Activated CD4-positive, CD25-positive, alpha-beta regulatory T cell (primary cell): Measurements from ENCODE around the gene SLC37A4.
"Not testable (repeated sequence)": the region's sequence is repeated elsewhere in the genome, so short reads cannot be mapped to it uniquely, and the experiment has no call there.

Source experiments
- DNase-seq, 4 experiments: peaks; one replicate each; lab custom pipeline; 2025; lab: John Stamatoyannopoulos, UW

SLC37A4 gene

DNA sequence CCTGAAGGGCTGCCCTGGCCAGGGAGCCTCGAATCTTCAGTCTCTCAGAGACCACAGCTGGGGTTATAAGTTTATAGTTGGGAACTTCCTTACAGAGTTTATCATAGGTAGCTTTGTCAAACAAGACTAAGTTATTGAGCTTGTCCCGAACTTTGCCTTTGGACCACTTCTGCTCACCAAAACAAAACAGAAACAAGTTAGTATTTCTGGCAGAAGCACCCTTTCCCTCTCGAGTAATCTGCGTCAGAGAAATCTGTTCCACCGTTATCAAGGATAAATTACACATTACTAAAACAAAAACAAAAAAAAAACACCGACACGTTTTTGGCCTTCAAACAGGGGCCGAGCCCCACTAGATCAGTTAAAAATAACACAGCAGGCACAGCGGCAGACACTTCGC, 13.3 kb downstream of the SLC37A4 start:
- DNase-seq = not testable (repeated sequence)

DNA sequence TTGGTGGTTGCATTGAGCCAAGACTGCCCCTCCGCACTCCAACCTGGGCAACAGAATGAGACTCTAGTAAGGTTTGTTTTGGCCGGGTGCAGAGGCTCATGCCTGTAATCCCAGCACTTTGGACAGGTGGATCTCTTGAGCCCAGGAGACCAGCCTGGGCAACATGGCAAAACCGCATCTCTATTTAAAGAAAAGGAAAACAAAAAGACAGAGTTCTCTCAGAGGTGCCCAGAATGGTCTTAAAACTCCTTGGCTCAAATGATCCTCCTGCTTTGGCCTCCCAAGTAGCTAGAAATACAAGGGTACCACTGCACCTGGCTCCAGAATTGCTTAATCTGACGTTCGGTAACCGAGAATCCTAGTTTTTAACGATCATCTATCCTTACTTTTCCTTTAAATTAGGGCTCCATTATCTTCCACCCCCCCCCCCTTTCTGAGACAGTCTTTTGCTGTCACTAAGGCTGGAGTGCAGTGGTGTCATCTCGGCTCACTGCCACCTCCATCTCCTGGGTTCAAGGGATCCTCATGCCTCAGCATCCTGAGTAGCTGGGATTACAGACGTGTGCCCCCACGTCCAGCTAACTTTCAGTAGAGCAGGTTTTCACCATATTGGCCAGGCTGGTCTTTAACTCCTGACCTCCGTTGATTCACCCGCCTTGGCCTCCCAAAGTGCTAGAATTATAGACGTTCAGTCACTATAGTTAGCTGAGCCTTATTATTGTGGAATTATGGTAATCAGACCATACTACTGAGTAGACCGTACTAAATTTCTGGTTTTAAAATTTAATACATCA, 14.3 kb downstream of the SLC37A4 start:
- no peak for DNase-seq

DNA sequence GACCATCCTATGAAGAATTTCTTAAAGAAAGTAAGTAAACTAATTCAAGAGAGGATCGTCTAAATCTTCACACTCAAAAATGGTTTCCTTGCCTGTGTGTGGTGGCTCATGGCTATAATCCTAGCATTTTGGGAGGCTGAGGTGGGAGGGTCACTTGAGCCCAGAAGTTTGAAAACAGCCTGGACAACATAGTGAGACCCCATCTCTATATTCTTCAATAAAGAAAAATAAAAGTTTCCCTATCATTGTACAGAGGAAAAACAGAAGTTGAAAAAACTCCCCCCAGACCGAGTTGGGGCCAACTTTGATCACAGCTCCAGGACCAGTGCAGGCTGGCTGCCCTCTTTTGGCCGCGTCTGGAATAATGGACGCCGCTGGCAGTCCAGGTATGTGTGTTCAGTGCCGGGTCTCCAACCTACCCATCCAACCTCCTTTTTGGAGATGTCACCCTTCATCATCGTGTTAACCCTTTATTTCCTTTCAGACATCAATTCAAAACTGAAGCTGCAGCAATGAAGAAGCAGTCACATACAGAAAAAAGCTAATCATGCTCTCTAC, 15.5 kb downstream of the SLC37A4 start:
- DNase-seq = no peak

DNA sequence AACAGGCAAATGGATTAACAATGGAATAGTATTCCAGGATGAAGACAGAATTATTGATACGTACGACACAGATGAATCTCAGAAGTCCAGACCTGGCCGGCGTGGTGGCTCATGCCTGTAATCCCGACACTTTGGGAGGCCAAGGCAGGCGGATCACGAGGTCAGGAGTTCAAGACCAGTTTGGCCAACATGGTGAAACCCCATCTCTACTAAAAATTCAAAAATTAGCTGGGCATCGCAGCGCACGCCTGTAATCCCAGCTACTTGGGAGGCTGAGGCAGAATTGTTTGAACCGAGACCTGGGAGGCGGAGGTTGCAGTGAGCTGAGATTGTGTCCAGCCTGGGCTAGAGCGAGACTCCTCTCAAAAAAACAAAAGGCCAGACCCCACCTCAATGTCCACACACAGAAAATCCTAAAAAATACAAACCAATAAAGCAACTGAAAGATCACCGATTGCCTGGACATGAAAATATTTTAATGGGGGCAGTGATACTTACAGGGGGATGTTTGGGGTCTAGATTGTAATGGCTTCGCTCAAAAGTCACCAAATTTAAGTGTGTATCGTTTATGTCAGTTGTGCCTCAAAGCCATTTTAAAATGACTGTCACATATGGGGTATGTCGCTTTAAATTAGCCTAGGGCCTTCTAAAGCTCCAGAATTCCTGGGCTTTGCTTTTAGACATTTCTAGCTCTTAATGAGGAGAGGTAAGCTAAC, 16.3 kb downstream of the SLC37A4 start:
- no peak for DNase-seq

DNA sequence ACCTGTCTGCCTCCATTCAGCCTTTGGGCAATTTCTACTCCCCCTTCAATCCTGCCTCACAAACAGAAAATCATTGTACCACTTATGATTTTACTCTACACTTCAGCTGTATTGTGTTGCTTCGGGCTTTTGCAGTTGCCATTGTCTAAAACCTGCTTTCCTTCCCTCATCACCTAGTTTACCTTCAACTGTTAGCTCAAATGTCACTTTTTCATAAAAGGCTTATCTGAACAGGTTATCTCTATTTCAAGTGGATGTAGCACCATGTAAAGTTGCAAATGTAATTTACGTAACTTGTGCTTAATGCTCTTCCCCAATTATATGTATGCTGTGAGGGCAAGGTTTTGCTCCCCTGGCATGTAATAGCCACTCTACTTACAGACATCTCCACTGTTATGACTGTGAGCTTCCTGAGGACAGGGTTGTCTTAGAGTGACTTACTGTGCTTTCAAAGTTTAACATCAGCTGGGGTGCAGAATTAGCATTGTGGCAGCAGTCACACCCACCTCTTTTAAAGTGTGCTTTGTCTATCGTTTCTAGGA, 18.0 kb downstream of the SLC37A4 start:
- no peak for DNase-seq

DNA sequence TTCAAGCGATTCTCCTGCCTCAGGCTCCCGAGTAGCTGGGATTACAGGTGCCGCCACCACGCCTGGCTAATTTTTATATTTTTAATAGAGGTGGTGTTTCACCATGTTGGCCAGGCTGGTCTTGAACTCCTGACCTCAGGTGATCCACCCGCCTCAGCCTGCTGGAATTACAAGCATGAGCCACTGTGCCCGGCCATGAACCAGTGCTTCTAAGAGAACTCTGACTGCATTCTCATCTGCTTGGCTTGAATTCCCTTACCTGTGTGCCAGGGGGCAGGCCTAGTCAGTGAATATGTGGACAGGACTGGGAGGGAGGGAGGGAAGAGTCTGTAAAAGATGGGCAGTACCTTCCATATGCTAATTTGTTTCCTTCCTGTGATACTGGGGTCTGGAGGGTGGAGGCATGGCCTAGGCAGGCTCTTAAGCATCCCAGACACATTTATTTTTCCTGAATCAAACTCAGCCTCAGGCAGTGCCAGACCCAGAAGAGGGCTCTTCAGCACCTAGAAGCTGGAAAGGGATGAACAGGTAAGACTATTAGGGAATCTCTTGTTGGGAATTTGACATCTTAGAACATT, 19.1 kb downstream of the SLC37A4 start:
- no peak for DNase-seq

DNA sequence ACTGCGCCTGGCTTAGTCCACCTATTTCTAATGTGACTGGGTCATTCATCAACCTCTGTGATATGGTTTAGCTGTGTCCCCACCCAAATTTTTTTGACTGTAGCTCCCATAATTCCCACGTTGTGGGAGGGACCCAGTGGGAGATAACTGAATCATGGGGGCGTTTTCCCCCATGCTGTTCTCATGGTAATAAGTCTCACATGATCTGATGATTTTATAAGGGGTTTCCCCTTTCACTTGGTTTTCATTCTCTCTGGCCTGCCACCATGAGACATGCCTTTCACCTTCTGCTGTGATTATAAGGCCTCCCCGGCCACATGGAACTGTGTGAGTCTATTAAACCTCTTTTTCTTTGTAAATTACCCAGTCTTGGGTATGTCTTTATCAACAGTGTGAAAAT, 24.0 kb downstream of the SLC37A4 start:
- DNase-seq = no peak

DNA sequence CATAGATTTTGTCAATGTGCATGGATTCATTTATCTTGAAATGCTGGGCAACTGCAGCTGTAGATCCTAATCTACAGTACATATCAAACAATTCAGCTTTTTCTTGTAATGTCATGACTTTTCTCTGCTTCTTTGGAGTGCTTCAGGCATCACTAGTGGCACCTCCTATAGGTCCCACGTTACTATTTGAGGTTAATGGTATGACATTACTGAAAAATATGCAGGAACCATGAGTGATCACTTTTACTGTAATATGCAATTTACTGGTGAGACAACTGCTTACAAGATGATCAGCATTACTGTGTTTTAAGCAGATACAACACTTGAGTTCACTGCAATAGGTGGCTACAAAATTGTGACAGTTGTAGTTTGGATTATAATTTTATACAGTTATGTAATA, 29.8 kb downstream of the SLC37A4 start:
- no peak for DNase-seq

DNA sequence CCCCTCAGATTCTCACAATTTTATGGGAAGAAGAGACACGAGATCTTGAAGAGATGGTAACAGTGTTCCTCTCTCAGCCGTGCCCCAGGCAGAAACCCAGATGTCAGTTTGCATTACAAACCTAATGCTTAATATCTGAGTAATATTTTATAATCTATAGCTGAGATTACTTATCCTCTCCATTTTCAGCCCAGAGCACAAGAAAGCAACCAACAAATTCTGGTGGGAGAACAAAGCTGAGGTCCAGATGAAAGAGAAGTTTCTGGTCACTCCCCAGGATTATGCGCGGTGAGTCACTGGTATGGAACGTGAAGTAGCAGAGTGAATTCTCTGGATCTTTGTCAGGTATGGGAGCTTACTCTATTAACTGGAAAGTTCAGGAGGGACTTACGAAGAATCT, 31.9 kb downstream of the SLC37A4 start:
- DNase-seq = no peak

DNA sequence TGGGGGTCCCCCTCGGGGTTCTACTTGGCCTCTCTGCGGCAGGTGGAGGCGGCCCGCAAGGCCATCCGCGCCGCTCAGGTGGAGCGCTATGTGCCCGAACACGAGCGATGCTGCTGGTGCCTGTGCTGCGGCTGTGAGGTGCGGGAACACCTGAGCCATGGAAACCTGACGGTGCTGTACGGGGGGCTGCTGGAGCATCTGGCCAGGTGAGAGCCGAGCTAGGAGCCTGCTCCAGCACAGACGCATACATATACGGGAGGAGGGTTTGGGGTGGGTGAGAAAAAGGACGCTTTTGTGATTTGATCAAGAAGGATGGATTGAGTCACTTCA, 32.3 kb downstream of the SLC37A4 start:
- DNase-seq = no peak

DNA sequence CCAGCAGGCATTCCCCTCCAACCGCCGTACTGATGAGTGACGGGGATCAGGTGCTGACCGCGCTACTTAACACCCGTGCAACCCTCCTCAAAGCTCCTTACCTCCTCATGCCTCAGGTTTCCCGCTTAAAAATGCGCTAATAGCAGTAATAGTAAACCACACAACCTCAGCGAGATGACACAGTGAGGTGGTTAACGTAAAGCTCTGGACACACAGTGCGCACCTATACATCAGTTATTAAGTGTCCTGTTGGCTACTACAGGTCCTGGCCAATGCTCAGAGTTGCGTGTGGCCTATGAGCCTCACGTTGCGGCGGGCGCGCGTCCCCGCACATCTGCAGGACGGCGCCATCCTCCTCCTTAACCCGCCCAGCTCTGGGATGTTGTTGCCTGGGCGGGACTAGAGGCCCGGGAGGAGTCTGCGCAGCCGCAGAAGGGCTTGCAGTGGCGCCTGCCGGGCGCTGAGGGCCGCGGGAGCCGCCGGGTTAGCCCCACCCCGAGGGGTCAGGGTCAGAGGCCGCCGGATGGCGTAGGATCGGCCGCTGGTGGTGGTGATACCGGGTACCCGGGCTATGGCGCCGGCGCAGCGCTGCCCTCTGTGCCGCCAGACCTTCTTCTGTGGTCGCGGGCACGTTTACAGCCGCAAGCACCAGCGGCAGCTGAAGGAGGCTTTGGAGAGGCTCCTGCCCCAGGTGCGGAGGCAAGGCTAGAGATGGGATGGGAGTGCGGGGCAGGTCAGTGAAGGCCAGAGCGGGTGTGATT, 32.9 kb downstream of the SLC37A4 start, which contains the start of gene CENATAC:
Gene CENATAC, plus strand, starts transcription at position 512 of the 761 bp plus-strand sequence. Its CDS starts 60 bp downstream, at position 572.
- DNase-seq = peak; percentile 87 to 93 (median 92)

DNA sequence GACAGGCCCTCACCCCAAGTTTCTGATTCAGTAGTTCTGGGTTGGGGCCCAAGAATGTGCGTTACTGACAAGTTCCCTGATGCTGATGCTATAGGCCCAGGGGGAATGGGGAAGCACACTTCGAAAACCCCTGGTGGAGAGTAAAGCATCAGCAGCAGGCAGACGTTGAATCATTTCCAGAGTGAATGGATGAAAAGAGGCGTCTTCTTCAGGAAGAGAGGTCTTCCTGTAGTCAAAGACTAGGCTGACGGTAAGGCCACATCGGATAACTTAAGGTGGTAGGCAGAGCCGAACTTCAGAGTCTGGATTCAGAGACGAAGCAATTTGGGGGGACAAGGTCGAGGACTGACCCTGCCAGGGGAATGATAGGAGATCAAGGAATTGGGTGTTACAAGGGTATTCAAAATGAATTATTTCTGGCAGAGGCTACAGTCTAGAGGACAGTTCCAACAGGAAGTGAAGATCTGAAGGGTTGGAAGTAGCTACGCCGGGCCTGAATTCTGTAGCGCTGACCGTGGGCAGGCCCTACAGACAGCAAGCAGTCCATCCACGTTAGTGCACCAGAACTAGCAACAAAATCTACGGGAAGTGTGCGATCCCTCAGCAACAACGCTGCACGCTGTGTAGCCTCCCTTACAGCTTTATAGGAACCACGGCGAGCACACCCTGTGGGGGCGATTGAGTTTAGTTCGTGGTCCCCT, 33.6 kb downstream of the SLC37A4 start:
- DNase-seq = no peak

DNA sequence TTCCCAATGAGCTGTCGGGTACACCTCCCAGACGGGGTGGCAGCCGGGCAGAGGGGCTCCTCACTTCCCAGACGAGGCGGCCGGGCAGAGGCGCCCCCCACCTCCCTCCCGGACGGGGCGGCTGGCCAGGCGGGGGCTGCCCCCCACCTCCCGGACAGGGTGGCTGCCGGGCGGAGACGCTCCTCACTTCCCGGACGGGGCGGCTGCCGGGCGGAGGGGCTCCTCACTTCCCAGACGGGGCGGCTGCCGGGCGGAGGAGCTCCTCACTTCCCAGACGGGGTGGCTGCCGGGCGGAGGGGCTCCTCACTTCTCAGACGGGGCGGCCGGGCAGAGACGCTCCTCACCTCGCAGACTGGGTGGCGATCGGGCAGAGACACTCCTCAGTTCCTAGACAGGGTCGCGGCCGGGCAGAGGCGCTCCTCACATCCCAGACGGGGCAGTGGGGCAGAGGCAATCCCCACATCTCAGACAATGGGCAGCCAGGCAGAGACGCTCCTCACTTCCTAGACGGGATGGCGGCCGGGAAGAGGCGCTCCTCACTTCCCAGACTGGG, 39.1 kb downstream of the SLC37A4 start:
- DNase-seq = not testable (repeated sequence)

DNA sequence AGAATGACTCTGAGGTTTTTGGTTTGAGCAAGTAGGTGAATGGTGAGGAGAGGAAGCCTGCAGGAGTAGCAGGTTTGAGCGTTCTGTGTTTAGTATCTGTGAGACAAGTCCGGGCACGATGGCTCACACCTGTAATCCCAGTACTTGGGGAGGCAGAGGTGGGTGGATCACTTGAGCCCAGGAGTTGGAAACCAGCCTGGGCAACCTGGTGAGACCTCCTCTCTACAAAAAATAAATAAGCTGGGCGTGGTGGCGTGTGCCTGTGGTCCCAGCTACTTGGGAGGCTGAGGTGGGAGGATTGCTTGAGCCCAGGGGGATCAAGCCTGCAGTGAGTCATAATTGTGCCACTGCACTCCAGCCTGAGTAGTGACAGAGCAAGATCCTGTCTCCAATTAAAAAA, 42.4 kb downstream of the SLC37A4 start:
- no peak for DNase-seq

DNA sequence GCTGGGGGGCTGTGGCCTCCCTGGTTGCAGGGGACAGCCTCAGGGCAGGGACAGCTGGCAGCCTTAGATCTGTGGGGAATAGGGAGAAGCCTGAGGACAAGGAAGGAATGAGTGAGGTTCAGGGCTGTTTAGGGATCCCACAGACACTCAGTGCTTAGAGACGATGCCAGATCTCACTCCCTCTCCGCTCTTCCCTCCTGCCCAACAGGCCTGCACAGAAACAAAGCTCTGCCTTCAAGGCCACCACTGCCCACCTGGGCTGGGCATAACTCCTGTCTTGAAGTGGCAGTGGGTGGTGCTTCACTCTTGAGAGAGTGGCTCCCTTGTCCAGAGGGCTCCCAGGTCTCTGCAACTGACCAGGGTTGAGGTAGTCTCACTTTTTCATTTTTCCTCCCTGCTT, 45.9 kb downstream of the SLC37A4 start:
- DNase-seq = no peak

DNA sequence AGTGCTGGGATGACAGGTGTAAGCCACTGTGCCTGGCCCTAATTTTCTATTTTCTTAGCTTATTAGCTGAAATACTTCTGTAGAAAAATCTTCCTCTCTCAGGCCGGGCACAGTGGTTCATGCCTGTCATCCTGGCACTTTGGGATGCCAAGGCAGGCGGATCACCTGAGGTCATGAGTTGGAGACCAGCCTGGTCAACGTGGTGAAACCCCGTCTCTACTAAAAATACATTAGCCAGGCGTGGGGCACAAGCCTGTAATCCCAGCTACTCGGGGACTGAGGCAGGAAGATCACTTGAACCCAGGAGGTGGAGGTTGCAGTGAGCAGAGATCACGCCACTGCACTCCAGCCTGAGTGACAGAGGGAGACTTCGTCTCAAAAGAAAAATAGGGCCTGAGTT, 46.3 kb downstream of the SLC37A4 start:
- not testable (repeated sequence) for DNase-seq

DNA sequence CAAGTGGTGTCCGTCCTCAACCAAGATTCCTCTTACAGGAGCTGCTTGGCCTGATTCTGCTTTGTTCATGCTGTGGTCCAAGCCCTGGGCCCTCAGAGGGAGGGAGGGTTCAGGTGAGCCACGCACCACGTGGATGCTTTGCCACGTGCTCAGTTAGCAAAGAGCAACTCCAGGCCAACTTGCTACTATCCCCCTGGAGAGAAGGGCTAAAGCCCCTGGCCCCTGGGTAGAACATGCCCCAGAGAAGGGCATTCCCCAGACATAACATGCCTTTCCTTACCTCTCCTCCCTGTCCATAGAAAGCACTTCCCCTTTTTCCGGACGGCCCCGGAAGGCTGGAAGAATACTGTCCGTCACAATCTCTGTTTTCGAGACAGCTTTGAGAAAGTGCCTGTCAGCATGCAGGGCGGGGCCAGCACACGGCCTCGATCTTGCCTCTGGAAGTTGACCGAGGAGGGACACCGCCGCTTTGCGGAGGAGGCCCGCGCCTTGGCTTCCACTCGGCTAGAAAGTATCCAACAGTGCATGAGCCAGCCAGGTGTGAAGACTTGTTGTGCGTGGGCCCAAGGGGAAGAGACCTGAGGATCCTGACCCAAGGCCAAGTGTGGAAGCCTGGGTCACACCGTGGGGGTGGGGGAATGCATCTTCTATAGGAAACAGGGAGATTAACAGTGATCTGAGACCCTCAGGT, 50.3 kb downstream of the SLC37A4 start:
- no peak for DNase-seq

DNA sequence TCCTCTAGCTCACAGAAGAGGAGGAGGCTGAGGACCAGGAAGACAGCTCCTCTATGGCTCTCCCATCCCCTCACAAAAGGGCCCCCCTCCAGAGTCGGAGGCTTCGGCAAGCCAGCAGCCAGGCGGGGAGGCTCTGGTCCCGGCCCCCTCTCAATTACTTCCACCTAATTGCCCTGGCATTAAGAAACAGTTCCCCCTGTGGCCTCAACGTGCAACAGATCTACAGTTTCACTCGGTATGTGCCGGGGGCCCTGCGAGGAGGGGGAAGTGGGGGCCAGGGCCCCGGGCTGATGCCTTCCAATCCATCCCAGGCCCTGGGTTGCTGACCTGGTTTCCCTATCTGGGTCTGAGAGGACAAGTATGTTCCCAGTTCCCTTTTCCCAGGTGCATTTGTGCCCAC, 51.2 kb downstream of the SLC37A4 start:
- no peak for DNase-seq

DNA sequence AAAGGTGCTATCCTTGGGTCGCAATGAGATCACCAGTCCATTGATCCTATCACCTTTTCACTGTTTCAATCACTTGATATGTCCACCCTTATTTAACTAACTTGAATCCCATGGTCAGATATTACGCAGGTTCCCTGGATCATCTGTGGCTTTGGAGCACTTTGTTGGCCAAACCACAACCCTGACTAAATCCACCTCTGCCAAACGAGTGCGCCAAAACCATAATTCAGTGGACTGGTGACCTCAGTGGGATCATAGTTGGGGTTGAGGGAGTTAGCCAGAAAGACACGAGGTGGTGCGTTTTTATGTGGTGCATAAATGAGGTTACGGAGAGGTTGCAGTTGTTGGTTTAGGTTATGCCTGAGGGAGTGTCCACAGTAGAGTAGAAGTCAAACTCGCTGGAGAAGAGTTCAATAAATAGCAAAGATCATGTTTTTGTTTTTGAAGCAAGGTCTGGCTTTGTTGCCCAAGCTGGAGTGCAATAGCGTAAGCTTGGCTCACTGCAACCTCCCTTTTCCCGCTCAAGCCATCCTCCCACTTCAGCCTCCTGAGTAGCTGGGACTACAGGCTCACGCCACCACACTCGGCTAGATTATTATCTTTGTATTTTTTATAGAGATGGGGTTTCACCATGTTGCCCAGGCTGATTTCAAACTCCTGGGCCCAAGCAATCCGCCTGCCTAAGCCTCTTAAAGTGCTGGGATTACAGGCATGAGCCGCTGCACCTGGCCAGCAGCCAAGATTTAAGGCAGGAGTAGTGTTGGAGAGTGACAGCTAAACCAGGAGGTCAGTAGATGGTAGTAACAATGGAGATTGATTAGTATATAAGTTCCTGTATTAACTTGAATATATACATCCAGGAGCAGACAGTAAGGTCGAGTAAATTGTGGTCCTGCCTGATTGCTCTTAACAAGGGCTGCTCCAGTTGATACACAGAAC, 54.6 kb downstream of the SLC37A4 start:
- no peak for DNase-seq
